Measurements from ENCODE around the gene ANO2.
A peak's percentile ranks its signal among the peaks of the same experiment; 100 is the strongest.

Gene ANO2

DNA sequence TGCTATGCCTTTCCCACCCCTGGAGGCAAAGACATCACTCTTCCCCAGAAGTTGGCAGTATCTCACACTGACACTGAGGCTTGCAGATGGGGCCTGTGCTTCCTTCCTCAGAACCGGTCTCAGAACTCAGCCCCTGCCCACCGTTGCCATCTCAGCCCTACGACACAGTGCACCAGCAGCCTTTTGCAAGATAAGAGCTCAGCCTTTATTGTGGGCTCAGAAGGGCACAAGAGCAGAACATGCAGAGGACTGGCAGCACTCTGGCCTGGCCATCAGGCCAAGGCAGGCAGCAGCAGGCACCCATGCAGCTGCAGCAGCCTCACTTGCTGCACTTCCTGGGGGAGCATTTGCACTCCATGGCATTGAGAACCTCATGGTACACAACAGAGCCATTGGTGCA lies 3.6 kb upstream of the ANO2 start:
- Histone ChIP-seq H3K4me3 (no peak overlapping the region), H3K36me3 (no peaks in the 10 kb centered on the region), H3K27ac (no peak overlapping the region), H3K27me3 (peaks cover 0 to 60% of the 10 kb centered on the region in 2 donors), H3K4me1 (peaks cover 0 to 15% (median 7%) of the 10 kb centered on the region in 4 donors), H3K9me3 (no peaks in the 10 kb centered on the region)
- no peak for DNase-seq
- TF ChIP-seq, protein P1, sequence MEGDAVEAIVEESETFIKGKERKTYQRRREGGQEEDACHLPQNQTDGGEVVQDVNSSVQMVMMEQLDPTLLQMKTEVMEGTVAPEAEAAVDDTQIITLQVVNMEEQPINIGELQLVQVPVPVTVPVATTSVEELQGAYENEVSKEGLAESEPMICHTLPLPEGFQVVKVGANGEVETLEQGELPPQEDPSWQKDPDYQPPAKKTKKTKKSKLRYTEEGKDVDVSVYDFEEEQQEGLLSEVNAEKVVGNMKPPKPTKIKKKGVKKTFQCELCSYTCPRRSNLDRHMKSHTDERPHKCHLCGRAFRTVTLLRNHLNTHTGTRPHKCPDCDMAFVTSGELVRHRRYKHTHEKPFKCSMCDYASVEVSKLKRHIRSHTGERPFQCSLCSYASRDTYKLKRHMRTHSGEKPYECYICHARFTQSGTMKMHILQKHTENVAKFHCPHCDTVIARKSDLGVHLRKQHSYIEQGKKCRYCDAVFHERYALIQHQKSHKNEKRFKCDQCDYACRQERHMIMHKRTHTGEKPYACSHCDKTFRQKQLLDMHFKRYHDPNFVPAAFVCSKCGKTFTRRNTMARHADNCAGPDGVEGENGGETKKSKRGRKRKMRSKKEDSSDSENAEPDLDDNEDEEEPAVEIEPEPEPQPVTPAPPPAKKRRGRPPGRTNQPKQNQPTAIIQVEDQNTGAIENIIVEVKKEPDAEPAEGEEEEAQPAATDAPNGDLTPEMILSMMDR (IDR thresholded peaks at IDR 0.05): no peak
- intact Hi-C loops (cut with DNase I; ENCODE audit: low total_unique reads): no loop called here

DNA sequence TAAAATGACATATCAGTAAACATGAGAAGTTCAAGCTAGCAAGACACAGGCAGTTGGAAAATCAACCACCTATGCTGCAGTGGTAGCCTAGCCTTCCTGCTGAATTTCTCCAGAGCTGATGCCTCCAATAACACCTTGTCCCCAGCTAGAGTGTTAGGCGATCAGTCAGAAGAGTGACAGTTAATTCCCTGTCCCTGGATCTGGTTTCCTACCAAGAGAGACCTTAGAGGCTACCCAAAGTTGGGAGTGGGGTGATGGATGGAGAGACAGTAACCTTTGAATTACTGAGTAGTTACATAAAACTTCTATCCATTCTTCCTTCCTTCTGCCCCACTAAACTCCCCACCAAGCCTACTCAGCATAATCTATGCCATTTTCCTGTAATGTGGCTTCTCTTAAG lies 1.9 kb upstream of the ANO2 start:
- Histone ChIP-seq H3K27ac (no peak overlapping the region), H3K9me3 (no peaks in the 10 kb centered on the region), H3K4me1 (peaks cover 0 to 15% (median 7%) of the 10 kb centered on the region in 4 donors), H3K27me3 (peaks cover 0 to 51% of the 10 kb centered on the region in 2 donors), H3K36me3 (no peaks in the 10 kb centered on the region), H3K4me3 (no peak overlapping the region)
- intact Hi-C loops (cut with DNase I; ENCODE audit: low total_unique reads): no loop called here
- no peak for DNase-seq
- TF ChIP-seq, protein P1 (IDR thresholded peaks at IDR 0.05): no peak

DNA sequence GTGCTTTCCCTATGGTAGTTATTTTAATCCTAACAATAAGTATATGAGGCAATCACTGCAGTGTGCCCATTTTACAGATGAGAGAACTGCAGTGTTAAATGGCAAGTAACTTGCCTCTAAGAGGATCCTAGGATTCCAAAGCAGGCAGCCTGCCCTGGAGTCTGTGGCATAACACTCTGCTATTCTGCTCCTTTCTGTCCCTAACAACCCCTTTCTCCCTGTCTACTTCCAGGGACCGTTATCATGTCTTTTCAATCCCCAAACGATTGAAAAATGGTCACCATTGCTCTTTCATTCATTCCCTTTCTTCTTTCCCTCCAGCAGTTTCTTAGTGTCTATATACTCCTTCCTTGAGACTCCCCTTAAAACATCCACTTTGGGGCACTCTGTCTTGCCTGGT lies 1.3 kb upstream of the ANO2 start:
- DNase-seq: no peak
- H3K27ac ChIP-seq: no peak overlapping the region
- H3K4me1 ChIP-seq: peaks cover 0 to 15% (median 7%) of the 10 kb centered on the region in 4 donors
- no peaks in the 10 kb centered on the region for H3K9me3 ChIP-seq
- H3K36me3 ChIP-seq: no peaks in the 10 kb centered on the region
- TF ChIP-seq, protein P1 (IDR thresholded peaks at IDR 0.05): no peak
- H3K27me3 ChIP-seq: peaks cover 0 to 51% of the 10 kb centered on the region in 2 donors
- no peak overlapping the region for H3K4me3 ChIP-seq
- intact Hi-C loops (cut with DNase I; ENCODE audit: low total_unique reads): no loop called here

DNA sequence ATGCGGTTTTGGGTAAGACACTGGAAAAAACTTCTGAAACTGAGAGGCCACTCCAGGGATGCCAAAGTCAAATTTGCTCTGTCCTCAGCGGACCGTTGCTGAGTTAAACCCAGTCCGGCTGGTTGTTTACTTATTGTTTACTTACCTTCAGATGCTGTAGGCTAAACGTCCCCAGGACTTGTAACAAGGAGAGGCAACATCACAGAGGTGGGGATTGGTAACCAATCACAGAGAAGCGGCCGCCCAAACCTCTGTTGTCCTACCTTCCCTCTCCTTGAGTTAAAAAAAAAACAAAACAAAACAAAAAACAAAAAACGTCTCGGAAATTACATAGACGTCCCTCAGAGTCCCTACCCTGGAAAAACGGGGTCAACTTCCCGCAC lies 380 bp downstream of the ANO2 start:
- Histone ChIP-seq H3K27ac (no peak overlapping the region), H3K4me3 (peak overlapping the region; percentile 34 to 52), H3K9me3 (no peaks in the 10 kb centered on the region), H3K4me1 (peaks cover 0 to 15% (median 7%) of the 10 kb centered on the region in 4 donors), H3K36me3 (no peaks in the 10 kb centered on the region), H3K27me3 (peaks cover 0 to 49% of the 10 kb centered on the region in 2 donors)
- no peak for DNase-seq
- intact Hi-C loops (cut with DNase I; ENCODE audit: low total_unique reads): no loop called here
- TF ChIP-seq, protein P1 (IDR thresholded peaks at IDR 0.05): no peak

DNA sequence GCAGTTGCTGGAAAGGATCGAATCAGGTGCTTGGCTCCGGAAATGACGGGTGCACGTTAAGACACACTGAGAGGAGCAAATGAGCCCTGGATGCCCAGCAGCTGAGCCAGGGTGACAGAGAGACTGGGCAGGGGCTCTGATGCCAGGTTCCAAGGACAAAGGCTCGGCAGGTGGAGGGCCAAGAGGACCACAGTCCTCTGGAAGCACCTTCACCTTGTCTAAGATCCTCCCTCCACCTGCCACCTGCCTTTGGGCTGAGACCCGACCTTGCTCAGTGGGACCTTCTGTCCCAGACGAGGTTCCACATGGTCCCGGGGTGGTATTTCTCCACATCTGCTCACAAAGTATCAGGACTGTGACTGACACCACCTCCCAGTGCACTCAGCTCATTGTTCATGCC lies 1.0 kb downstream of the ANO2 start:
- TF ChIP-seq, protein P1 (IDR thresholded peaks at IDR 0.05): no peak
- intact Hi-C loops (cut with DNase I; ENCODE audit: low total_unique reads): no loop called here
- H3K27me3 ChIP-seq: peaks cover 0 to 45% of the 10 kb centered on the region in 2 donors
- no peaks in the 10 kb centered on the region for H3K9me3 ChIP-seq
- DNase-seq: no peak
- no peak overlapping the region for H3K4me3 ChIP-seq
- H3K4me1 ChIP-seq: peaks cover 0 to 15% (median 7%) of the 10 kb centered on the region in 4 donors
- H3K27ac ChIP-seq: no peak overlapping the region
- no peaks in the 10 kb centered on the region for H3K36me3 ChIP-seq

DNA sequence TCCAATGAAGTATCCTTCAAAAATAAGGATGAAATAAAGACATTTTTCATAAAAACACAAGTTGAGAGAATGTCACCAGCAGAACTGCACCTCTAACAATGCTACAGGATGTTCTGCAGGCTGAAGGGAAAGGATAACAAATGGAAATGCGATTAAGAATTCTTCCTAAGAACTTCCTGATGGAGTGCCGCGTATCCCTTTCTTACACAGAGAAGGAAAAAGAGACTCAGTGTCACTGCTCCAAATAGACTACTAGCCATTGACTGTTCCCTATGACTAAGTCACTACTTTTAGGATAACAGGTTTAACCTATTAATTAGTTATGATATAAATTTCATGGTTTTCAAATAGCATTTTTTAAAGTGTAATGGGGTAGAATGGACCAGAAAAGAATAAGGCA lies 3.2 kb downstream of the ANO2 start:
- H3K4me3 ChIP-seq: no peak overlapping the region
- TF ChIP-seq, protein P1 (IDR thresholded peaks at IDR 0.05): no peak
- peaks cover 0 to 43% of the 10 kb centered on the region in 2 donors for H3K27me3 ChIP-seq
- no peak for DNase-seq
- intact Hi-C loops (cut with DNase I; ENCODE audit: low total_unique reads): no loop called here
- peaks cover 0 to 15% (median 7%) of the 10 kb centered on the region in 4 donors for H3K4me1 ChIP-seq
- H3K36me3 ChIP-seq: no peaks in the 10 kb centered on the region
- no peaks in the 10 kb centered on the region for H3K9me3 ChIP-seq
- H3K27ac ChIP-seq: no peak overlapping the region
